GM19372 (cell line): ENCODE data around the gene ENTPD1.
"Not testable (repeated sequence)": the region's sequence is repeated elsewhere in the genome, so short reads cannot be mapped to it uniquely, and the experiment has no call there.

Experiments used
- ATAC-seq: cut with Tn5 transposase; IDR thresholded peaks from one replicate; pipeline ENCODE4 v1.9.1; 2021; ENCODE audit warnings: mild to moderate bottlenecking, low read depth, moderate library complexity; ENCODE audit not compliant: unreplicated experiment

Gene ENTPD1

GRCh38 chr10:95793401-95794045 is 37.6 kb downstream of the ENTPD1 start:
- ATAC-seq: no peak

GRCh38 chr10:95794195-95794594 is 38.2 kb downstream of the ENTPD1 start:
- ATAC-seq: no peak

GRCh38 chr10:95795602-95796001 is 39.6 kb downstream of the ENTPD1 start:
- ATAC-seq: no peak

GRCh38 chr10:95796504-95796903 is 40.5 kb downstream of the ENTPD1 start:
- ATAC-seq: no peak

GRCh38 chr10:95798096-95798855 is 42.3 kb downstream of the ENTPD1 start:
- ATAC-seq: no peak

GRCh38 chr10:95800286-95800685 is 44.3 kb downstream of the ENTPD1 start:
- ATAC-seq: not testable (repeated sequence)

GRCh38 chr10:95806687-95807380 is 50.9 kb downstream of the ENTPD1 start:
- not testable (repeated sequence) for ATAC-seq

GRCh38 chr10:95808705-95809308 is 52.8 kb downstream of the ENTPD1 start:
- ATAC-seq: not testable (repeated sequence)

GRCh38 chr10:95809370-95810197 is 53.6 kb downstream of the ENTPD1 start:
- ATAC-seq: no peak

- ATAC-seq: no peak
These were observed 54.4 kb downstream of the ENTPD1 start for GRCh38 chr10:95810198-95810976.

GRCh38 chr10:95813054-95813685 is 57.2 kb downstream of the ENTPD1 start:
- no peak for ATAC-seq

GRCh38 chr10:95814011-95814727 is 58.2 kb downstream of the ENTPD1 start:
- ATAC-seq: no peak

GRCh38 chr10:95815133-95815532 is 59.2 kb downstream of the ENTPD1 start:
- no peak for ATAC-seq

- no peak for ATAC-seq
These were observed 59.8 kb downstream of the ENTPD1 start for GRCh38 chr10:95815701-95816240.

- ATAC-seq: no peak
These were observed 62.0 kb downstream of the ENTPD1 start for GRCh38 chr10:95818010-95818409.

GRCh38 chr10:95818668-95819067 is 62.7 kb downstream of the ENTPD1 start:
- no peak for ATAC-seq

- ATAC-seq: no peak
These were observed 63.8 kb downstream of the ENTPD1 start for GRCh38 chr10:95819620-95820329.
